GM12878 (cell line): ENCODE data around the gene POLN. TPM values are rescaled to one million over a fixed set of nuclear protein-coding genes. Genes with fewer than 3 reads are reported as not detected.

Experiments
- ASH2L ChIP-seq: fragments of 300-600, 200-600 bp; sonication (generic); IDR thresholded peaks from 2 replicates; pipeline ENCODE4 v1.6.1; 2017; ENCODE audit warnings: low read depth, mild to moderate bottlenecking, borderline replicate concordance
- BMI1 ChIP-seq: fragments of 450-650 bp; IDR thresholded peaks from 2 replicates; pipeline ENCODE4 v1.6.1; 2016; ENCODE audit warnings: mild to moderate bottlenecking, moderate library complexity, borderline replicate concordance
- HCFC1 ChIP-seq: fragments of 150-350 bp; IDR thresholded peaks from 2 replicates; pipeline ENCODE4 v1.6.1; 2014; ENCODE audit warnings: low read length
- IKZF1 ChIP-seq: fragments of 450-650 bp; conservative IDR thresholded peaks from 2 replicates; pipeline ENCODE4 v1.6.1; 2017; ENCODE audit warnings: antibody characterized with exemption, mild to moderate bottlenecking
- LARP7 ChIP-seq: fragments of 450-650 bp; IDR thresholded peaks from 2 replicates; pipeline ENCODE4 v1.6.1; 2017; ENCODE audit warnings: mild to moderate bottlenecking
- MTA3 ChIP-seq: IDR thresholded peaks from 2 replicates; pipeline ENCODE4 v1.6.1; 2012; ENCODE audit warnings: low read length, inconsistent platforms, borderline replicate concordance
- NBN ChIP-seq: fragments of 450-650 bp; IDR thresholded peaks from 2 replicates; pipeline ENCODE4 v1.6.1; 2016
- NRF1 ChIP-seq: conservative IDR thresholded peaks from 2 replicates; pipeline ENCODE4 v1.6.1; 2011; ENCODE audit warnings: mild to moderate bottlenecking, low read depth, low read length, improper control_type of control experiment
- POLR2AphosphoS2 ChIP-seq: IDR thresholded peaks from 2 replicates; pipeline ENCODE4 v1.6.1; 2011; ENCODE audit warnings: low read depth, mild to moderate bottlenecking, low read length, improper control_type of control experiment, moderate library complexity
- RAD21 ChIP-seq: IDR thresholded peaks from 2 replicates; pipeline ENCODE4 v1.6.1; 2011; ENCODE audit warnings: mild to moderate bottlenecking, low read depth, low read length, moderate library complexity; ENCODE audit not compliant: insufficient read depth
- RAD51 ChIP-seq: fragments of 450-650 bp; IDR thresholded peaks from 2 replicates; pipeline ENCODE4 v1.6.1; 2016; ENCODE audit warnings: moderate library complexity, mild to moderate bottlenecking, inconsistent platforms
- SPI1 ChIP-seq: IDR thresholded peaks from 2 replicates; pipeline ENCODE4 v1.6.1; 2011; ENCODE audit warnings: low read depth, mild to moderate bottlenecking, low read length, moderate library complexity, borderline replicate concordance; ENCODE audit not compliant: insufficient read depth
- ZNF207 ChIP-seq: fragments of 450-650 bp; IDR thresholded peaks from 2 replicates; pipeline ENCODE4 v1.6.1; 2014; ENCODE audit warnings: antibody characterized with exemption, mild to moderate bottlenecking, borderline replicate concordance
- ZNF217 ChIP-seq: fragments of 450-650 bp; IDR thresholded peaks from 2 replicates; pipeline ENCODE4 v1.6.1; 2017; ENCODE audit warnings: antibody characterized with exemption, mild to moderate bottlenecking
- polyA plus RNA-seq, 11 experiments: library from polyadenylated mRNA; depleted of rRNA in 4 of 11; unstranded in 6 of 11; stranded (reverse) in 5 of 11; fragments of >200 nt; fragmentation: Nextera tagmentation in 4 of 11; fragmentation: Illumina TruSeq in 1 of 11; extraction: Ambion mirVana in 4 of 11; extraction: Trizol in 1 of 11; gene quantifications; 1 replicate in 1 of 11; 2 replicates in 10 of 11; pipeline versions ENCODE4 v1.2.1 to v1.2.3, GENCODE V29; 2011 to 2016; ENCODE audit warnings: inconsistent platforms in 2 of 11, missing spikeins in 2 of 11, low read depth in 1 of 11
- total RNA-seq, 4 experiments: library from RNA; depleted of rRNA in 3 of 4; stranded (reverse); fragments of >200 nt in 3 of 4; fragmentation: Illumina TruSeq in 1 of 4; extraction: Trizol in 1 of 4; gene quantifications; 2 replicates each; pipeline versions ENCODE4 v1.2.1 to v1.2.3, GENCODE V29; 2013 to 2021
- TF ChIP-seq, protein P1 (sequence below): fragments of 450-650 bp; IDR thresholded peaks from 2 replicates; pipeline ENCODE4 v1.6.1; 2016; ENCODE audit warnings: mild to moderate bottlenecking
- TF ChIP-seq, protein P2 (sequence below), 3 experiments: IDR thresholded peaks in 2 of 3; conservative IDR thresholded peaks in 1 of 3; 2 replicates each; pipeline ENCODE4 v1.5.1; 2011; ENCODE audit warnings: low read depth in 3 of 3, low read length in 3 of 3, mild to moderate bottlenecking in 3 of 3, control low read depth in 2 of 3, moderate library complexity in 2 of 3, inconsistent platforms in 1 of 3, mixed read lengths in 1 of 3; ENCODE audit not compliant: control insufficient read depth in 2 of 3, insufficient read depth in 1 of 3; ENCODE audit errors: extremely low read depth in 1 of 3
- TF ChIP-seq, protein P3 (sequence below): fragments of 450-650 bp; IDR thresholded peaks from 2 replicates; pipeline ENCODE4 v1.6.1; 2016; ENCODE audit warnings: mild to moderate bottlenecking, moderate library complexity, borderline replicate concordance
- TF ChIP-seq, protein P4 (sequence below): IDR thresholded peaks from 2 replicates; pipeline ENCODE4 v1.6.1; 2012; ENCODE audit warnings: low read length, inconsistent platforms
- TF ChIP-seq, protein P5 (sequence below): fragments of 450-650 bp; IDR thresholded peaks from 2 replicates; pipeline ENCODE4 v1.6.1; 2017; ENCODE audit warnings: low read depth, mild to moderate bottlenecking, moderate library complexity

POLN gene
- total and polyA plus RNA-seq, 10 of the 15 experiments (the other 5 are each of a cell fraction or from before 2014, with no cell fraction given) = 0.09 to 2.0 (median 0.95) TPM; not detected in 1

DNA sequence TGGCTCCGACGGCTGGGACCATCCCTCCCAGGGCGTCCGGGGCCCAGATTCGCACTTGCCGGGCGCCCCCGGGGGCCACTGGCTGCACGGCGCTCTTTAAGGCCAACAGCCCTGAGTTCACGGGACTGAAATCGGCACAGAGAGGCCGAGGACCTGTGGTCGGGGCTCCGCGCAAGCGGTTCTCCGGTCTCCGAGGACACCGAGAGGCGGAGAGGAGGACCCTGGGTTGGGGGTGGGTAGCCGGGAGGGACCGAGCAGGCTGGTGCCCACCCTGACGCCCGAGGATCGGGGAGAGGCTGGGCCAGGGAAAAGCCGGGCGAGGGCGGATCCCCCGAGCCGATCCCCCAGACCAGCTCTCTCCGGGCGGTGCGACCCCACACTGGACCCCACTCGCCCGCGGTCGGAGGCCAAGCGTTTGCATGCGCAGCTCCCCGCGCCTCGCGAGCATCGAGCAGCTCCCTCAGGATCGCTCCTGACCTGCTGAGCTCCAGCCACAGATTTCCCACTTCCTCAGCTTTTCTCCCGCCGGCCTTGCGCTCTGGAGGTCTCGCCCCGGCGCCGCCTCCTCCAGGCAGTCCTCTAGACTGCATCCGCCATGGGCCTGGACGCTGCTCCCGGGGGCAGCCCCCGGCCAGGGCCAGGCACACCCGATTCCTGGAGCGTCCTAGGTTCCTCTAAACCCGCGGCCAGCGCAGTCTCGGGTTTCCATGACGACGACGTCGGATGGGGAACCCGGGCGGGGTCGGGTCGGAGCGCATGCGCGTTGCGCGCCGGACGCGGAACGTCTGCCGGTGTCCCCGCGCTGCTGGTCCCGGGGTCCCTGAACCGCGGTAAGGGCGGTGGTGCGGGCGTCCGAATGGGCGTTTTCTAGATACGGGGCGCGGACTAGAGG, 200.4 kb downstream of the POLN start (continued):
- TF ChIP-seq, protein P1, sequence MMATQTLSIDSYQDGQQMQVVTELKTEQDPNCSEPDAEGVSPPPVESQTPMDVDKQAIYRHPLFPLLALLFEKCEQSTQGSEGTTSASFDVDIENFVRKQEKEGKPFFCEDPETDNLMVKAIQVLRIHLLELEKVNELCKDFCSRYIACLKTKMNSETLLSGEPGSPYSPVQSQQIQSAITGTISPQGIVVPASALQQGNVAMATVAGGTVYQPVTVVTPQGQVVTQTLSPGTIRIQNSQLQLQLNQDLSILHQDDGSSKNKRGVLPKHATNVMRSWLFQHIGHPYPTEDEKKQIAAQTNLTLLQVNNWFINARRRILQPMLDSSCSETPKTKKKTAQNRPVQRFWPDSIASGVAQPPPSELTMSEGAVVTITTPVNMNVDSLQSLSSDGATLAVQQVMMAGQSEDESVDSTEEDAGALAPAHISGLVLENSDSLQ = no peak
- TF ChIP-seq ZNF207 (no peak), SPI1 (0 out of 2 replicates have a peak, but pooled peaks have one; percentile 4), MTA3 (no peak), RAD51 (no peak), ASH2L (no peak), POLR2AphosphoS2 (no peak), NBN (no peak), NRF1 (peak; percentile 73), RAD21 (no peak), BMI1 (peak; percentile 96), ZNF217 (no peak; the same call in 1 of the 2 replicates), LARP7 (no peak), HCFC1 (peak; percentile 39), IKZF1 (peak; percentile 81)
- TF ChIP-seq, protein P2, sequence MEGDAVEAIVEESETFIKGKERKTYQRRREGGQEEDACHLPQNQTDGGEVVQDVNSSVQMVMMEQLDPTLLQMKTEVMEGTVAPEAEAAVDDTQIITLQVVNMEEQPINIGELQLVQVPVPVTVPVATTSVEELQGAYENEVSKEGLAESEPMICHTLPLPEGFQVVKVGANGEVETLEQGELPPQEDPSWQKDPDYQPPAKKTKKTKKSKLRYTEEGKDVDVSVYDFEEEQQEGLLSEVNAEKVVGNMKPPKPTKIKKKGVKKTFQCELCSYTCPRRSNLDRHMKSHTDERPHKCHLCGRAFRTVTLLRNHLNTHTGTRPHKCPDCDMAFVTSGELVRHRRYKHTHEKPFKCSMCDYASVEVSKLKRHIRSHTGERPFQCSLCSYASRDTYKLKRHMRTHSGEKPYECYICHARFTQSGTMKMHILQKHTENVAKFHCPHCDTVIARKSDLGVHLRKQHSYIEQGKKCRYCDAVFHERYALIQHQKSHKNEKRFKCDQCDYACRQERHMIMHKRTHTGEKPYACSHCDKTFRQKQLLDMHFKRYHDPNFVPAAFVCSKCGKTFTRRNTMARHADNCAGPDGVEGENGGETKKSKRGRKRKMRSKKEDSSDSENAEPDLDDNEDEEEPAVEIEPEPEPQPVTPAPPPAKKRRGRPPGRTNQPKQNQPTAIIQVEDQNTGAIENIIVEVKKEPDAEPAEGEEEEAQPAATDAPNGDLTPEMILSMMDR (IDR thresholded peaks at IDR 0.05 in 2 of 3, conservative IDR thresholded peaks at IDR 0.05 in 1 of 3; ENCODE audit: control insufficient read depth in 2 of 3, extremely low read depth in 1 of 3, insufficient read depth in 1 of 3, low read depth in 3 of 3, low read length in 3 of 3) = no peak
- TF ChIP-seq, protein P3, sequence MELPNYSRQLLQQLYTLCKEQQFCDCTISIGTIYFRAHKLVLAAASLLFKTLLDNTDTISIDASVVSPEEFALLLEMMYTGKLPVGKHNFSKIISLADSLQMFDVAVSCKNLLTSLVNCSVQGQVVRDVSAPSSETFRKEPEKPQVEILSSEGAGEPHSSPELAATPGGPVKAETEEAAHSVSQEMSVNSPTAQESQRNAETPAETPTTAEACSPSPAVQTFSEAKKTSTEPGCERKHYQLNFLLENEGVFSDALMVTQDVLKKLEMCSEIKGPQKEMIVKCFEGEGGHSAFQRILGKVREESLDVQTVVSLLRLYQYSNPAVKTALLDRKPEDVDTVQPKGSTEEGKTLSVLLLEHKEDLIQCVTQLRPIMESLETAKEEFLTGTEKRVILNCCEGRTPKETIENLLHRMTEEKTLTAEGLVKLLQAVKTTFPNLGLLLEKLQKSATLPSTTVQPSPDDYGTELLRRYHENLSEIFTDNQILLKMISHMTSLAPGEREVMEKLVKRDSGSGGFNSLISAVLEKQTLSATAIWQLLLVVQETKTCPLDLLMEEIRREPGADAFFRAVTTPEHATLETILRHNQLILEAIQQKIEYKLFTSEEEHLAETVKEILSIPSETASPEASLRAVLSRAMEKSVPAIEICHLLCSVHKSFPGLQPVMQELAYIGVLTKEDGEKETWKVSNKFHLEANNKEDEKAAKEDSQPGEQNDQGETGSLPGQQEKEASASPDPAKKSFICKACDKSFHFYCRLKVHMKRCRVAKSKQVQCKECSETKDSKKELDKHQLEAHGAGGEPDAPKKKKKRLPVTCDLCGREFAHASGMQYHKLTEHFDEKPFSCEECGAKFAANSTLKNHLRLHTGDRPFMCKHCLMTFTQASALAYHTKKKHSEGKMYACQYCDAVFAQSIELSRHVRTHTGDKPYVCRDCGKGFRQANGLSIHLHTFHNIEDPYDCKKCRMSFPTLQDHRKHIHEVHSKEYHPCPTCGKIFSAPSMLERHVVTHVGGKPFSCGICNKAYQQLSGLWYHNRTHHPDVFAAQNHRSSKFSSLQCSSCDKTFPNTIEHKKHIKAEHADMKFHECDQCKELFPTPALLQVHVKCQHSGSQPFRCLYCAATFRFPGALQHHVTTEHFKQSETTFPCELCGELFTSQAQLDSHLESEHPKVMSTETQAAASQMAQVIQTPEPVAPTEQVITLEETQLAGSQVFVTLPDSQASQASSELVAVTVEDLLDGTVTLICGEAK = 0 out of 2 replicates have a peak, but pooled peaks have one; percentile 41
- TF ChIP-seq, protein P4, sequence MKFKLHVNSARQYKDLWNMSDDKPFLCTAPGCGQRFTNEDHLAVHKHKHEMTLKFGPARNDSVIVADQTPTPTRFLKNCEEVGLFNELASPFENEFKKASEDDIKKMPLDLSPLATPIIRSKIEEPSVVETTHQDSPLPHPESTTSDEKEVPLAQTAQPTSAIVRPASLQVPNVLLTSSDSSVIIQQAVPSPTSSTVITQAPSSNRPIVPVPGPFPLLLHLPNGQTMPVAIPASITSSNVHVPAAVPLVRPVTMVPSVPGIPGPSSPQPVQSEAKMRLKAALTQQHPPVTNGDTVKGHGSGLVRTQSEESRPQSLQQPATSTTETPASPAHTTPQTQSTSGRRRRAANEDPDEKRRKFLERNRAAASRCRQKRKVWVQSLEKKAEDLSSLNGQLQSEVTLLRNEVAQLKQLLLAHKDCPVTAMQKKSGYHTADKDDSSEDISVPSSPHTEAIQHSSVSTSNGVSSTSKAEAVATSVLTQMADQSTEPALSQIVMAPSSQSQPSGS = no peak
- TF ChIP-seq, protein P5, sequence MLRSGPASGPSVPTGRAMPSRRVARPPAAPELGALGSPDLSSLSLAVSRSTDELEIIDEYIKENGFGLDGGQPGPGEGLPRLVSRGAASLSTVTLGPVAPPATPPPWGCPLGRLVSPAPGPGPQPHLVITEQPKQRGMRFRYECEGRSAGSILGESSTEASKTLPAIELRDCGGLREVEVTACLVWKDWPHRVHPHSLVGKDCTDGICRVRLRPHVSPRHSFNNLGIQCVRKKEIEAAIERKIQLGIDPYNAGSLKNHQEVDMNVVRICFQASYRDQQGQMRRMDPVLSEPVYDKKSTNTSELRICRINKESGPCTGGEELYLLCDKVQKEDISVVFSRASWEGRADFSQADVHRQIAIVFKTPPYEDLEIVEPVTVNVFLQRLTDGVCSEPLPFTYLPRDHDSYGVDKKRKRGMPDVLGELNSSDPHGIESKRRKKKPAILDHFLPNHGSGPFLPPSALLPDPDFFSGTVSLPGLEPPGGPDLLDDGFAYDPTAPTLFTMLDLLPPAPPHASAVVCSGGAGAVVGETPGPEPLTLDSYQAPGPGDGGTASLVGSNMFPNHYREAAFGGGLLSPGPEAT = no peak
